Esophagus squamous epithelium (tissue), 5 donors: ENCODE measurements around the gene OR6V1. TPM values are rescaled to one million over a fixed set of nuclear protein-coding genes. Genes with fewer than 3 reads are reported as not detected.

ENCODE experiments used
- DNase-seq: peaks from one replicate; lab custom pipeline; 2025; lab: John Stamatoyannopoulos, UW
- H3K27ac ChIP-seq, 4 donors: fragments of 200-600 bp; sonication (generic); one replicate each; pipeline ENCODE4 v1.5.1; 2016 to 2019; ENCODE audit warnings: mild to moderate bottlenecking in 1 of 4
- H3K27me3 ChIP-seq, 4 donors: fragments of 200-600 bp; sonication (generic); 1 replicate in 3 of 4; 2 replicates in 1 of 4; pipeline versions ENCODE4 v1.5.1 to v1.6.0; 2017 to 2021; ENCODE audit warnings: antibody characterized with exemption in 1 of 4
- H3K36me3 ChIP-seq, 3 donors: fragments of 200-600 bp; sonication (generic); one replicate each; pipeline ENCODE4 v1.5.1; 2016 to 2019
- H3K4me1 ChIP-seq, 3 donors: fragments of 200-600 bp; sonication (generic); one replicate each; pipeline ENCODE4 v1.5.1; 2017 to 2019
- H3K4me3 ChIP-seq, 4 donors: fragments of 200-600 bp; sonication (generic); 1 replicate in 3 of 4; 2 replicates in 1 of 4; pipeline ENCODE4 v1.5.1; 2016 to 2019; ENCODE audit warnings: mild to moderate bottlenecking in 2 of 4, moderate library complexity in 1 of 4
- H3K9me3 ChIP-seq, 3 donors: fragments of 200-600 bp; sonication (generic); one replicate each; pipeline ENCODE4 v1.5.1; 2016 to 2019
- POLR2A ChIP-seq, 4 donors: fragments of 450-650 bp; IDR thresholded peaks; one replicate each; pipeline ENCODE4 v1.6.1; 2017; ENCODE audit warnings: antibody characterized with exemption in 4 of 4, mild to moderate bottlenecking in 4 of 4, moderate library complexity in 3 of 4
- WGBS, 2 donors: methylation state at CpG; one replicate each; pipeline ENCODE4 v1.1.5; 2018; 5-methylcytosine and 5-hydroxymethylcytosine counted together
- intact Hi-C: fragments of 100-400 bp; cut with DNase I; formaldehyde crosslinking; loops from one replicate; pipeline ENCODE4 v1.15.0; 2022
- total RNA-seq, 4 donors: library from RNA; depleted of rRNA; stranded (reverse); fragments of >200 nt; gene quantifications; one replicate each; pipeline ENCODE4 v1.1.0, GENCODE V29; 2016
- TF ChIP-seq, protein P1 (sequence below), 6 experiments: fragments of 450-650 bp in 4 of 6; fragments of 200-600 bp in 2 of 6; sonication (generic) in 2 of 6; IDR thresholded peaks; one replicate each; pipeline ENCODE4 v1.5.1; 2016 to 2019; ENCODE audit warnings: antibody characterized with exemption in 6 of 6, mild to moderate bottlenecking in 4 of 6, moderate library complexity in 4 of 6
- donor health status: DM: yes; HTN: yes; CAD: no.

OR6V1 gene
- total RNA-seq, 4 donors from 2014 or later: not detected

DNA sequence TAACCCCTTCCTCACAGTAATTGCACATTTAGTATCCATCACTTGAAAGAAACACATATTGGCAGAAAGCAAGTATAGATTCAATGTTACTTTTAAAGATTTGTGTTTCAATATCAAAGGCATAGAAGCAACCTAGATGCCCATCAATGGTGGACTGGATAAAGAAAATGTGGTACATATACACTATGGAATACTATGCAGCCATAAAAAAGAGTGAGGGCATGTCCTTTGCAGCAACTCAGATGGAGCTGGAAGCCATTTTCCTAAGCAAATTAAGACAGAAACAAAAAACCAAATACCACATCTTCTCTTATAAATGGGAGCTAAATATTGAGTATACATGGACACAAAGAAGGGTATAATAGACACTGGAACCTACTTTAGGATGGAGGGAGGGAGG, 3.6 kb downstream of the OR6V1 start:
- intact Hi-C loops: no loop called here
- no peak for DNase-seq
- no peaks in the 10 kb centered on the region for H3K27me3 ChIP-seq
- no peak overlapping the region for H3K4me3 ChIP-seq
- H3K9me3 ChIP-seq: no peaks in the 10 kb centered on the region
- no peaks in the 10 kb centered on the region for H3K4me1 ChIP-seq
- TF ChIP-seq, protein P1, sequence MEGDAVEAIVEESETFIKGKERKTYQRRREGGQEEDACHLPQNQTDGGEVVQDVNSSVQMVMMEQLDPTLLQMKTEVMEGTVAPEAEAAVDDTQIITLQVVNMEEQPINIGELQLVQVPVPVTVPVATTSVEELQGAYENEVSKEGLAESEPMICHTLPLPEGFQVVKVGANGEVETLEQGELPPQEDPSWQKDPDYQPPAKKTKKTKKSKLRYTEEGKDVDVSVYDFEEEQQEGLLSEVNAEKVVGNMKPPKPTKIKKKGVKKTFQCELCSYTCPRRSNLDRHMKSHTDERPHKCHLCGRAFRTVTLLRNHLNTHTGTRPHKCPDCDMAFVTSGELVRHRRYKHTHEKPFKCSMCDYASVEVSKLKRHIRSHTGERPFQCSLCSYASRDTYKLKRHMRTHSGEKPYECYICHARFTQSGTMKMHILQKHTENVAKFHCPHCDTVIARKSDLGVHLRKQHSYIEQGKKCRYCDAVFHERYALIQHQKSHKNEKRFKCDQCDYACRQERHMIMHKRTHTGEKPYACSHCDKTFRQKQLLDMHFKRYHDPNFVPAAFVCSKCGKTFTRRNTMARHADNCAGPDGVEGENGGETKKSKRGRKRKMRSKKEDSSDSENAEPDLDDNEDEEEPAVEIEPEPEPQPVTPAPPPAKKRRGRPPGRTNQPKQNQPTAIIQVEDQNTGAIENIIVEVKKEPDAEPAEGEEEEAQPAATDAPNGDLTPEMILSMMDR (IDR thresholded peaks at IDR 0.05): no peak
- TF ChIP-seq POLR2A (IDR thresholded peaks at IDR 0.05): no peak
- no peaks in the 10 kb centered on the region for H3K36me3 ChIP-seq
- no peak overlapping the region for H3K27ac ChIP-seq

DNA sequence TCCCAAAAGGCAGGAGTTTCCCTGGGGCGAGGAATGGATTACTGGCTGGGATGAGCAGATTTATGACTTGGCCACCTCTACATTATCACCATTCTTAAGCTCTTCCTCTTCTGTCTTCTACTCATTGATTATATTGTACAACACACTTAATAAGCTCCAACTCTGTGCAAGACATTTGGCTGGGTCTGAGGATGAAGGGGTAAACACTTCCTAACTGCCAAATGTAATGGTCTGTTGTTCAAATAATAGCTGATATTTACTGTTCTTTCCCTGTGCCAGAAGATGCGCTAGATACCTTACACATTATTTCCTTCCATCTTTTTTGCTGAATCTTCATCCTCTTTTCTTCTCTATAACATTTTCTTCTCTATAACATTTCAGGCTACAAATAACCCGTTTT, 11.6 kb downstream of the OR6V1 start:
- no peaks in the 10 kb centered on the region for H3K27me3 ChIP-seq
- WGBS, 2 donors: 72 to 81% methylated on average over 3 of the region's 3 CpGs

DNA sequence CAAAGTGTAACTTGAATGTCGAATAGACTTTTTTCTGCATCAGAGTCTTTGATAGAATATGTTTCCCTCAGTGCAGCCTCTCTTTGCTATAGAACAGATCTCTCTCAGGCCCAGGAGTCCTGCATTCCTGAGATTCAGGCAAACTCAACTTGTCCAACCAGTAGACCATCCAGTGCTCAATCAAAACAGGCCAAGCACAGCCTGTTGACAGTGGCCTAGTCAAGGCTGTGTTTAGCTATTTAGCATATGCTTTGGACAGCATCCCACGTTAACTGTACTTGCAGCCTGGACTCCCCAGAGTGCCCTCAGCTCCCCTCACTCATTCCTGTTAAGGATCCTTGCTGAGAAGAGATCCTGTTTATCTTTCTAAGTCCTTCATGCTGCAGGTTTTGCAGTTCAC, 16.3 kb downstream of the OR6V1 start:
- Histone ChIP-seq H3K27ac (no peak overlapping the region), H3K36me3 (no peaks in the 10 kb centered on the region), H3K4me1 (no peaks in the 10 kb centered on the region), H3K4me3 (no peak overlapping the region), H3K27me3 (no peaks in the 10 kb centered on the region), H3K9me3 (no peaks in the 10 kb centered on the region)
- intact Hi-C loops: no loop called here
- no peak for DNase-seq
- TF ChIP-seq, protein P1 (IDR thresholded peaks at IDR 0.05): no peak
- no peak for TF ChIP-seq POLR2A (IDR thresholded peaks at IDR 0.05)
- WGBS, 2 donors: 66 to 68% methylated on average over 2 of the region's 2 CpGs

More for the DNA sequence above, 11.6 kb downstream of the OR6V1 start:
- TF ChIP-seq POLR2A (IDR thresholded peaks at IDR 0.05): no peak
- TF ChIP-seq, protein P1 (IDR thresholded peaks at IDR 0.05): no peak
- intact Hi-C loops: no loop called here
- no peaks in the 10 kb centered on the region for H3K4me1 ChIP-seq
- H3K4me3 ChIP-seq: no peak overlapping the region
- H3K9me3 ChIP-seq: no peaks in the 10 kb centered on the region
- no peak for DNase-seq
- H3K27ac ChIP-seq: no peak overlapping the region
- H3K36me3 ChIP-seq: no peaks in the 10 kb centered on the region

DNA sequence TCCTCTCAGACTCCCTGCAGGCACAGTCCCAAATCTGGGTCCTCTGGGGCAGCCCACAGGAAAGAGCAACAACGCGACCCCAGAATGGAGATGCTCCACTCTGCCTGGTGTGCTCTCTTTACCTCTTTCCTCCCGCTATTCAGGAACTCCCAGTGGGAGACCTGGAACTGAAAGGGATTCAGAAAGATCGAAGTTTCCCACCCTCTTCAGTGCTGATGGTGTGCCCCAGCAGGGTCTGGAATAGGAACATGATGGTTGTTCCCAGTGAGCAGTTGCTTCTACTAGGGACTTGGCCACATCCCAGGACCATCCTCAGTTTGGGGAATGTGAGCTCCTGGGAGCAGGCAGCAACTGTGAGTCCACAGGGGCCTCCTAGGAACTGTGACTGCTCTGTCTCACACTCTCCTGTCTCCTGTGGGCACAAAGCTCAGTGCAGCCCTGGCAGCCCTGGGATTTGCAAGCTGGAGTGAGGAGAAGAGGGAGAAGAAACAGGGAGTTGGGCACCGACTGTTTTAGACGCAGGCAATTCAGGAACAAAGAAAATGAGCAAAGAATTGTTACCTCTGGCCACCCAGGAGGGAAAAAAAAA, 17.9 kb downstream of the OR6V1 start:
- intact Hi-C loops: no loop called here
- no peaks in the 10 kb centered on the region for H3K27me3 ChIP-seq
- no peaks in the 10 kb centered on the region for H3K9me3 ChIP-seq
- no peak overlapping the region for H3K4me3 ChIP-seq
- no peak for DNase-seq
- no peak overlapping the region for H3K27ac ChIP-seq
- TF ChIP-seq POLR2A (IDR thresholded peaks at IDR 0.05): no peak
- TF ChIP-seq, protein P1 (IDR thresholded peaks at IDR 0.05): no peak
- no peaks in the 10 kb centered on the region for H3K36me3 ChIP-seq
- H3K4me1 ChIP-seq: no peaks in the 10 kb centered on the region
- 44 to 71% methylated on average over 5 to 6 of the region's 6 CpGs for WGBS, 2 donors

DNA sequence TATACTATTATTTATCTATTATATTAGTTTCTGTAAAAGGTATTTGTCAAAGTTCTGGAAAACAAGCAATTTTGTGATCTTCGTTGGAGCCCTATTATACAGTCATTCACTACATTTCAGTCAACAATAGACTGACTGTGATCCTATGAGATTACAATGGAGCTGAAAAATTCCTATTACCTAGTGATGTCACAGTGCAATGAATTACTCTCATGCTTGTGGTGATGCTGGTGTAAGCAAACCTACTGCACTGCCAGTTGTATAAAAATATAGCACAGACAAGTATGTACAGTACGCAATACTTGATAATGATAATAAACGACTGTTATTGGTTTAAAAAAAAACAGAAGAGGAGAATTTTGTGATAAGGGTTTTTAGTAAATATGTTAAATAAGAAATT, 21.4 kb downstream of the OR6V1 start:
- intact Hi-C loops: no loop called here
- no peak overlapping the region for H3K4me3 ChIP-seq
- no peaks in the 10 kb centered on the region for H3K36me3 ChIP-seq
- H3K27ac ChIP-seq: no peak overlapping the region
- no peak for TF ChIP-seq POLR2A (IDR thresholded peaks at IDR 0.05)
- TF ChIP-seq, protein P1 (IDR thresholded peaks at IDR 0.05): no peak
- no peak for DNase-seq
- H3K9me3 ChIP-seq: no peaks in the 10 kb centered on the region
- no peaks in the 10 kb centered on the region for H3K27me3 ChIP-seq
- no peaks in the 10 kb centered on the region for H3K4me1 ChIP-seq
- WGBS, 2 donors: 72 to 77% methylated on average over 3 of the region's 3 CpGs
